ENCODE results near the gene RSPH1.

Gene RSPH1

GRCh38 chr21:42435833-42436232 lies 60.2 kb downstream of the RSPH1 start:
- no peak overlapping the region for H3K4me3 ChIP-seq (replicated peaks; ENCODE audit: low read depth, low read length)
- no peak for TF ChIP-seq CTCF (IDR thresholded peaks at IDR 0.05; ENCODE audit: low read depth, low read length, missing control alignments)
- no peak for DNase-seq (ENCODE audit: extremely low read depth, low read depth)

DNA sequence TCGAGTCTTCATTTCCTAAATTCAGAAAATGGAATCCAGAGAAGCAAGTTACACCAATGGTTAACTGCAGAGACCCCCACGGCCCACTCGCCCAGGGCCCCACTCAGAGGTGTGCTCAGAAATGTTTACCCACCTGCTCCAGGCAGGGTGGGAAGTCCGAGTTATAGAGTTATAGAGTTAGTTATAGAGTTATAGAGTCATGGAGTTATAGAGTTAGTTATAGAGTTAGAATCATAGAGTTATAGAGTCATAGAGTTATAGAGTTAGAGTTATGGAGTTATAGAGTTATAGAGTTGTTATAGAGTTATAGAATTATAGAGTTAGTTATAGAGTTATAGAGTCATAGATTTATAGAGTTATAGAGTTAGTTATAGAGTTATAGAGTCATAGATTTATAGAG lies 60.6 kb downstream of the RSPH1 start:
- TF ChIP-seq CTCF (IDR thresholded peaks at IDR 0.05; ENCODE audit: low read depth, low read length, missing control alignments), result no peak
- DNase-seq (ENCODE audit: extremely low read depth, low read depth), result no peak
- no peak overlapping the region for H3K4me3 ChIP-seq (replicated peaks; ENCODE audit: low read depth, low read length)

DNA sequence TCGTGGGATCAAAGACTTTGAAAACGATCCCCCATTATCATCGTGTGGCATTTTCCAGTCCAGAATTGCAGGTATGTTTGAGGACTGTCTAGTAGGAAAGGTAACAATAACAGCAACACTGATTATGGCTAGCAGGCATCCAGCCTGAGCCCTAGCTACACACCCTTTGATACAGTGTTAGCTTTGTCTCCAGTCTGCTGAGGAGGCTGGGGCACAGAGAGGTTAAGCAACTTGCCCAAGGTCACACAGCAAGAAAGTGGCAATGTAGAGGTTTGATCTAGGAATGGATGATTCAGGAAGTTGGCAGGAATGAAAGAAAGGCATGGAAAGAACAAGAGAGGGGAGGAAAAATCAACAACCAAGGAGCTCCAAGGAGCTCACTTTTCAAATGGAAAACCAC lies 61.1 kb downstream of the RSPH1 start:
- H3K4me3 ChIP-seq (replicated peaks; ENCODE audit: low read depth, low read length), result no peak overlapping the region
- no peak for TF ChIP-seq CTCF (IDR thresholded peaks at IDR 0.05; ENCODE audit: low read depth, low read length, missing control alignments)
- DNase-seq (ENCODE audit: extremely low read depth, low read depth), result no peak

- no peak overlapping the region for H3K4me3 ChIP-seq (replicated peaks; ENCODE audit: low read depth, low read length)
- no peak for DNase-seq (ENCODE audit: extremely low read depth, low read depth)
- TF ChIP-seq CTCF (IDR thresholded peaks at IDR 0.05; ENCODE audit: low read depth, low read length, missing control alignments), result no peak
Observed at GRCh38 chr21:42433946-42434551, 62.0 kb downstream of the RSPH1 start.

DNA sequence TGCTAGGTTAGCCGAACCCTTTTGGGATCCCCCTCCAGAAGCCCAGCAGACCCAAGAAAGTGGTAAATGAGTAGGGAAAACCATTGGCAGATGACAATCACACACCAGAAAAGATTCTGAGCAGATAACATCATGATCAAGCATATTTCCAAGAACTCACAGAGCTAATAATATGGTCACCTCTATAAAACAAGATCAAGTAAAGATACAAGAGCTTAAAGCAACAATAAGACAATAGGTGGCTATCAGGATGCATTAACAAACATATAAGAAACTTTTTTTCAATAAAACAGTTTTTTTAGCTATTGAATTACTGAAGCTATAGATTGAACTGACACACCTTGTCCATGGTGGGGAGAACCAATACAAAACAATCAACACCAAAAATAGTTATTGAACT lies 63.3 kb downstream of the RSPH1 start:
- DNase-seq (ENCODE audit: extremely low read depth, low read depth), result no peak
- no peak overlapping the region for H3K4me3 ChIP-seq (replicated peaks; ENCODE audit: low read depth, low read length)
- no peak for TF ChIP-seq CTCF (IDR thresholded peaks at IDR 0.05; ENCODE audit: low read depth, low read length, missing control alignments)

DNA sequence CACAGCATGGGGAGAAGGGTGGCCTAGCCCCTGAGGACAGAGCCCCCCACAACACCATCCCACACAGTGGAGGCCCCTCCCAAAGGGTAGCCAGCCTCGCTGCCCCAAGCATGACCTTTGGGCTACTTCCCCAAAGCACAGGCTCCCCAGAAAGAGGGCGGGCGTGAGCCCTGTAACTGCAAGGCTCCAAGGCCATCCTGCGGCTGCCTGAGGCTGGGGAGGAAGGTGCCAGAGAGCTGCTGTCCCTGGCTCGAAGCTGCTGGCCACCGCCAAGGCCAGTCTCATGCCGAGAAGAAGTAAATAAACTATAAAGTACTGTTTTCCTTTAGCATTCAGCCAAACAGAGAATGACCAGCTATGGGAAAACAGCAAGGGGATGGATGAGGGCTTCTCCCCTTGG lies 64.8 kb downstream of the RSPH1 start:
- H3K4me3 ChIP-seq (replicated peaks; ENCODE audit: low read depth, low read length), result no peak overlapping the region
- DNase-seq (ENCODE audit: extremely low read depth, low read depth), result no peak
- TF ChIP-seq CTCF (IDR thresholded peaks at IDR 0.05; ENCODE audit: low read depth, low read length, missing control alignments), result no peak

- TF ChIP-seq CTCF (IDR thresholded peaks at IDR 0.05; ENCODE audit: low read depth, low read length, missing control alignments), result no peak
- no peak for DNase-seq (ENCODE audit: extremely low read depth, low read depth)
- H3K4me3 ChIP-seq (replicated peaks; ENCODE audit: low read depth, low read length), result no peak overlapping the region
Observed at GRCh38 chr21:42430521-42430920, 65.5 kb downstream of the RSPH1 start.

Data from HFF-Myc (cell line).